Activated naive CD4-positive, alpha-beta T cell treated with anti-CD3 and anti-CD28 coated beads, Interleukin-2, amount 50 U/mL, for 24 hours (primary cell): ENCODE results near the gene CDCA5.
"Not testable (repeated sequence)": the region's sequence is repeated elsewhere in the genome, so short reads cannot be mapped to it uniquely, and the experiment has no call there.

Source experiments
- H3K27ac Mint-ChIP-seq: one replicate; pipeline ENCODE4 v1.8.0; 2021; ENCODE audit warnings: mild to moderate bottlenecking, mixed read lengths
- H3K27me3 Mint-ChIP-seq: one replicate; pipeline ENCODE4 v1.8.0; 2021; ENCODE audit warnings: mixed read lengths
- H3K36me3 Mint-ChIP-seq: one replicate; pipeline ENCODE4 v1.8.0; 2021; ENCODE audit warnings: mixed read lengths
- H3K4me1 Mint-ChIP-seq: one replicate; pipeline ENCODE4 v1.8.0; 2021; ENCODE audit warnings: mixed read lengths
- H3K4me3 Mint-ChIP-seq: one replicate; pipeline ENCODE4 v1.8.0; 2021; ENCODE audit warnings: mild to moderate bottlenecking, mixed read lengths
- H3K9me3 Mint-ChIP-seq: one replicate; pipeline ENCODE4 v1.8.0; 2021; ENCODE audit warnings: mixed read lengths

The CDCA5 gene

DNA sequence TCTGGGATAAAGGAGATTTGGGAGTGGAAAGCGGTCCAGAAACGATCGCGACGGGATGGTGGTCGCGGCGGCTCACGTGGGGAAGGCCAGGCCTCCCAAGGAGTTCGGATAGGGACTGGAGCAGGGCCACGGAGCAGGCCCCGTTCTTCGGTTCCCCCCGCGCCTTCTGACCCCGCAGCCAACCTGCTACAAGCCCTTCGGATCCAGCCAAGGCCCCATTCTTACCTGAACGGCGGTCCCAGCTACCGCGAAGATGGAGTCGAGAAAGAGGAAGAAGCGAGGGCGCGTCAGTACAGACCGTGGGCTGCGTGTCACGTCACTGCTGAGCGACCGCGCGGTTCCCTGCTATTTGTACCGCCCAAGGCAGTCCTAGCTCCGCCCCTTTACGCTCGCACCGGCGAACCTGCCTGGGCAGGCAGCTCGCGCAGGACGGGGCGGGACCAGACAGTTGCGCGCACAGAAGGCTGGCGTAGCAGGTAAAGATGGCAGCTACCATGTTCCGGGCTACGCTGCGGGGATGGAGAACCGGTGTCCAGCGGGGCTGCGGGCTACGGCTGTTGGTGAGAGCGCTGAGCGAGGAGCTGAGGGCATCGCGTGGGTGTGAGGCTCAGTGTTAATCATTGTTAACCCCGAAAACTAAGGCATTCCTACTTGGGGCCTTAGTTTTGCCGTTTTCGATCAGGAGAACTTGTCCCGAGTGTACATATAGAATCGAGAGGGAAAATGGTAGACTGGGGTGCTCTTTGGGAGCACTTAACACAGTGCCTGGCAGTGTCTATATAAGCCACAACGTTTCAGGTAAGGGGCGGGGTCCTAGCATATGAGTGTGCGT lies 38.2 kb upstream of the CDCA5 start, which contains the start of the genes FAU and MRPL49:
Gene FAU, minus strand, starts transcription at position 270 of the 832 bp plus-strand sequence. CDS start 321 bp downstream, outside the sequence.
Gene MRPL49, plus strand, starts transcription at position 457 of the 832 bp plus-strand sequence. Its CDS starts 26 bp downstream, at position 483.
- peaks cover 51% of the 10 kb centered on the region for H3K4me1 Mint-ChIP-seq
- H3K9me3 Mint-ChIP-seq: no peaks in the 10 kb centered on the region
- no peaks in the 10 kb centered on the region for H3K27me3 Mint-ChIP-seq
- H3K27ac Mint-ChIP-seq: peak within 1 kb of the TSS; percentile 99
- H3K4me3 Mint-ChIP-seq: peak within 1 kb of the TSS; percentile 100
- peaks cover 28% of the 10 kb centered on the region for H3K36me3 Mint-ChIP-seq

DNA sequence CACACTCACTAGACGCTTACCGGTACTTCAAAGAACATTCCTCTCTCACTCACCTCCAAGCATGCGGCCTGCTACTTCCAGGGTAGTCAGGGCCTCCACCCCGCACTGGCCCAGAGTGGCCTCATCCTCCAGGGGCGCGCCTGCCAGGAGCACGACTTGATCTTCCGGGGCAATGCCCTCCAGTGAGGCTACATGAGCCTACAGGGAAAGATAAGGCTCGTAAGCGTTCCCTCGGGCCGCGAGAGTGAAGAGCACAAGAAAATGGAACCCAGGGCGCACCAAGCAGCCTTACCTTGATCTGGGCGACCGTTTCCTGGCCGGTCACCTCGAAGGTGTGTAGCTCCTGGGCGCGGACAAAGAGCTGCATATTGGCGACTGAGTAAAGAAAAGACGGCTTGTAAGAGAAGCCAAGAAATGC lies 37.6 kb upstream of the CDCA5 start:
- Mint-ChIP-seq H3K4me1 (peaks cover 51% of the 10 kb centered on the region), H3K4me3 (peak overlapping the region; percentile 100), H3K27me3 (no peaks in the 10 kb centered on the region), H3K27ac (peak overlapping the region; percentile 99), H3K9me3 (no peaks in the 10 kb centered on the region), H3K36me3 (peaks cover 27% of the 10 kb centered on the region)

DNA sequence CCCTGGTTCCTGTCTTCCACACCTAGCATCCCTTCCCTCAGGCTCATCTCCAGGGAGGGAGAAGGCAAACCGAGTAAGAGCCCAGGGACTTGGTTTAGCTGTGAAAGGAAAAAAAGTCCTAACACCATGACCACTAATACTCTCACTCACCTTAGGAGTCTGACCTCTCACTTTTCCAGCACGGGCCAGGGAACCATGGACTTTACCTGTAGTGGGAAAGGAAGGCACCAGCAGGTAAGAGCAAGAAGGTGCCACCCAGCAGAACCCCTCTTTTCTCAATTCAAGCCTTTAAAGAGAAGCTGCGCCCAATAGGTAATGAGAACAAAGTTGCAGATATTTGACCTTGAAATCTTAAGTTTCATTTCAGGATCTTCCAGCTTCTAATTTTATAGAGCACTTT lies 37.0 kb upstream of the CDCA5 start:
- Mint-ChIP-seq H3K4me1 (peaks cover 53% of the 10 kb centered on the region), H3K36me3 (peaks cover 27% of the 10 kb centered on the region)

DNA sequence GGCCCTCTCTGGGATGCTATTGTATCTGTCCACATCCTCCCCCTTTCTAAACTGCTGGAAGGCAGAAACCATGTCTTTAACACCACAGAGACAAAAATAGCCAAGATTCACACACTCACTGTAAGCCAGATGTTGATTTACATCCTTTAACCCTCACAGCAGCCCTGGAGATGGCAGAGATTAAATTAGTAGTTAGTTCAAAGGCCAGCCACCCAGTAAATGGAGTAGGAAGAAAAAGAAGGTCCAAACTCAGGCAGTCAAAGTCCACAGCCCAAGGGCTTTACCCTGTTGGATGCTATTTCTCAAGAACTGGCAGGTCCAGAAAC lies 35.8 kb upstream of the CDCA5 start:
- Mint-ChIP-seq H3K27ac (peak overlapping the region; percentile 62), H3K36me3 (peaks cover 27% of the 10 kb centered on the region), H3K4me1 (peaks cover 59% of the 10 kb centered on the region), H3K9me3 (no peaks in the 10 kb centered on the region), H3K4me3 (peak overlapping the region; percentile 100), H3K27me3 (no peaks in the 10 kb centered on the region)

More for the DNA sequence above, 37.0 kb upstream of the CDCA5 start:
- peak overlapping the region; percentile 99 for H3K27ac Mint-ChIP-seq
- no peaks in the 10 kb centered on the region for H3K27me3 Mint-ChIP-seq
- H3K9me3 Mint-ChIP-seq: no peaks in the 10 kb centered on the region
- peak overlapping the region; percentile 100 for H3K4me3 Mint-ChIP-seq

DNA sequence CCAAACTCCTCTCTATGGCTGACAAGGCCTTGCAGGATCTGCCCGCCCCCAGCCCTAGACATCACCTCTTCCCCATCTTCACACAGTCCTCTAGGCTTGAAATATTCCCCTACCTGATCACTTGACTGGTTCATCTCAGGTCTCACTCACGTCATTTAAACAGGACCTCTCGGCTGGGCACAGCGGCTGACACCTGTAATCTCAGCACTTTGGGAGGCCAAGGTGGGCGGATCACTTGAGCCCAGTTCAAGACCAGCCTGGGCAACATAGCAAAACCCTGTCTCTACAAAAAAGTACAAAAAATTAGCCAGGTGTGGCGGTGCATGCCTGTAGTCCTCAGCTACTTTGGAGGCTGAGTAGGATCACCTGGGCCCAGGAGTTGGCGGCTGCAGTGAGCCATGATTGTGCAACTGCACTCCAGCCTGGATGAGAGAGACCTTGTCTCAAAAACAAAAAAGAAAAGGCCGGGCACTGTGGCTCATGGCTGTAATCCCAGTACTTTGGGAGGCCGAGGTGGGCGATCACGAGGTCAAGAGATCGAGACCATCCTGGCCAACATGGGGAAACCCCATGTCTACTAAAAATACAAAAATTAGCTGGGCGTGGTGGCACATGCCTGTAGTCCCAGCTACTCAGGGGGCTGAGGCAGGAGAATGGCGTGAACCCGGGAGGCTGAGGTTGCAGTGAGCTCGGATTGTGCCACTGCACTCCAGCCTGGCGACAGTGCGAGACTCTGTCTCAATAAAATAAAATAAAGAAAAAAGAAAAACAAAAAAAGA lies 35.2 kb upstream of the CDCA5 start:
- H3K36me3 Mint-ChIP-seq: peaks cover 27% of the 10 kb centered on the region
- H3K9me3 Mint-ChIP-seq, H3K27me3 Mint-ChIP-seq: not testable (repeated sequence)
- peak overlapping the region; percentile 89 for H3K27ac Mint-ChIP-seq
- peak overlapping the region; percentile 100 for H3K4me3 Mint-ChIP-seq
- H3K4me1 Mint-ChIP-seq: peaks cover 58% of the 10 kb centered on the region

DNA sequence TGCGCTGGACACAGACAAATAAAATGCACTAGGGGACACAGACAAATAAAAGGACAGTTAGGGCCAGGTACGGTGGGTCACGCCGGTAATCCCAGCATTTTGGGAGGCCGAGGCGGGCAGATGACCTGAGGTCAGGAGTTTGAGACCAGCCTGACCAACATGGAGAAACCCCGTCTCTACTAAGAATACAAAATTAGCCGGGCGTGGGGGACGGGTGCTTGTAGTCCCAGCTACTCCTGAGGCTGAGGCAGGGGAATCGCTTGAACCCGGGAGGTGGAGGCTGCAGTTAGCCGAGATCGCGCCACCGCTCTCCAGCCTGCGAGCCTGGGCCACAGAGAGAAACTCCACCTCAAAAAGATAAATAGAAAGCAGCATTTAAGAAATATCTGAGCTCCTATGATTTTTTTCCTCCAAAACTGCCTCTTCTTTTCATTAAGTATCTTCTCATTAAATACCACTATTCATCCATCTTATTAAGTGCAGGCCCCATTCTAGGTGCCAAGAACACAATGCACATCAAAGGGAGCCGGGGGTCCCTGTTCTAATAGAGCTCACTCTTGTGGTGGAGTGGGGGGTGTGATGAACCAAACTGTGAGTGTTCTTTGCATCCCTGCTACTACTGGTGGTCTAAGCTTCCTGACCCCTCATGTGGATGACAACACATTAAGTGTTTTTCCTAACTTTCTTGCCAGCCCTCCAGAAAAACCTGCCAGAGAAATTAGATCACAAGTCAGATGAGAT lies 34.4 kb upstream of the CDCA5 start:
- Mint-ChIP-seq H3K4me3 (peak overlapping the region; percentile 91), H3K27ac (peak overlapping the region; percentile 90), H3K27me3 (no peaks in the 10 kb centered on the region), H3K36me3 (peaks cover 28% of the 10 kb centered on the region), H3K9me3 (no peaks in the 10 kb centered on the region), H3K4me1 (peaks cover 63% of the 10 kb centered on the region)

DNA sequence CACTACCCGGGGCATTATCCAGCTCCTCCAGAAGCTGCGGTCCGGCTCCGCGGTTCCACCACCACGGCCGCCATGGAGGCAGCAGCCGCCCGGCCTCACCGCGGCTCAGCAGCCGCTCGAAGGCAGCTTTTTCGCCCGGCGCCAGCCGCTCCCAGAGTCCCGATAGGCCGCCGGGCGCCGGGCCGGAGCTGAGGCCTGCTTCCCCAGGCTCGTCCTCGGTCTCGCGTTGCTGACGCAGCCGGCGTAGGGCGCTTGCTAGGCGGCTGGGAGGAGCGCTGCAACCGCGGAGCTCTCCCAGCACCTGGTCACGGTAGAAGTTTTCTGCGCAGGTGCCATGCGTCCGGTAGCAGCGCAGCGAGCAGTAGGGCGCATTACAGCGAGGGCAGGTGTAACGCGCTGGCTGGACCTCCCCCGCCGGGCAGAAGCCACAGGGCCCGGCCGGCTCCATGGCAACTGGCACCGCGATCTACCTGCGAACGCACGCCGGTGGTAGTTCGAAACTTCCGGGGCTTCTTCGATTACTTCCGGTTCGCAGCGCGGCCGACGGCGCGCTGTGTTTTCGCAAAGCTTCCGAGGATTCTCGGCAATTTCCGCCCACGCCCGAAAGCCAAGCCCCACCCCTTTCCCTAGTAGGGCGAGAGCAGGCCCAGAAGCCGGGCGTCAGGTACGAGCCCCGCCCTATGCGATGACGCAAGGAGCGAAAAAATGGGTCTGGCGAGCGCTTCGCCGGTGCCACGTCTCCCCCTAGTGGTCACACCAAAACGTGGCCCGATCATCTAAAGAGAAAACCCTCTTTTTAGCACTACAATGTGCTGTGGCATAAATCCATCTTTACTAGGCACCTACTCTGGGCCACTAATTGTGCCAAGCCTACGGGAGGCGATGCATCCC lies 33.6 kb upstream of the CDCA5 start, which contains the start of gene ZNHIT2:
Gene ZNHIT2, minus strand, starts transcription at position 496 of the 891 bp plus-strand sequence. Its CDS starts 48 bp downstream, at position 448.
- H3K9me3 Mint-ChIP-seq: no peaks in the 10 kb centered on the region
- H3K27ac Mint-ChIP-seq: peak within 1 kb of the TSS; percentile 96
- no peaks in the 10 kb centered on the region for H3K27me3 Mint-ChIP-seq
- peak within 1 kb of the TSS; percentile 91 for H3K4me3 Mint-ChIP-seq
- H3K4me1 Mint-ChIP-seq: peaks cover 60% of the 10 kb centered on the region
- peaks cover 27% of the 10 kb centered on the region for H3K36me3 Mint-ChIP-seq

DNA sequence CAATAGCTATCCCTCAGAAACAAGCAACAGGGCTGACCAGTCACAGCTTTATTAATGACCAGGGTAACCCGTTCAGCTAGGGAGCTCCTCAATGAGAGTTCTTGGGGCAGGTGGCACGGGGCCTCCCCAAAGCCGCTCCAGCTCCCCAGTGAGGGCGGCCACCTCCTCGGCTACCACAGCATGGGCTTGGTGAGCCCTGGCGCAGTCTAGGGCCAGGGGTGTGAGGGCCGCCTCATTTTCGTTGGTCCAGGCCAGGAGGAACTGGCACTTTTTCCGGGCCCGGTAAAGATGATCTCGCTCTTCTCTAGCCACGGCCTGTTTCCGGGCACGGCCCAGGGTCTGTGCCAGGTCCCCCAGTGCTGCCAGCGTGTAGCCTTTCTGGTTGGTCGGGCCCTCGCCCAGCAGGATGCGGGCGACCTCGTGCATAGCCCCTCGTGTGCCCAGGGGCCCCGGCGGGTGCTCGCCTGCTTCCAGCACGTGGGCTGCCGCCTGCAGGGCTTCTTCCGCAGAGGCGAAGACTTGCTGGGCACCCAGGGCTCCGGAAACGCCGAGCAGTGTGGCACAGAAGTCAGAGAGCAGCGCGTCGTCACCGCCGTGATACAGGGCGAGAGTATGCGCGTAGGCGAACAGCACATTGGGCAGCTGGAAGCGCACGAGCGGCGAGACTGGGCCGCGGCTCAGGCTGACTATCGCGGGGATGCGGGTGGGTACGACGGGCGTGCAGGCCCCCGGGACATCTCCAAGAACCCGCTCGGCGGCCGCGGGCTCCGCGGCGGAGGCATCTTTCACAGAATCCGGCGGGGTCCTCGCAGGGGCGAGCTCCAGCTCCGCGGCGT lies 32.7 kb upstream of the CDCA5 start:
- Mint-ChIP-seq H3K4me1 (peaks cover 57% of the 10 kb centered on the region), H3K27ac (peak overlapping the region; percentile 96), H3K4me3 (peak overlapping the region; percentile 91), H3K36me3 (peaks cover 20% of the 10 kb centered on the region), H3K9me3 (no peaks in the 10 kb centered on the region), H3K27me3 (no peaks in the 10 kb centered on the region)

DNA sequence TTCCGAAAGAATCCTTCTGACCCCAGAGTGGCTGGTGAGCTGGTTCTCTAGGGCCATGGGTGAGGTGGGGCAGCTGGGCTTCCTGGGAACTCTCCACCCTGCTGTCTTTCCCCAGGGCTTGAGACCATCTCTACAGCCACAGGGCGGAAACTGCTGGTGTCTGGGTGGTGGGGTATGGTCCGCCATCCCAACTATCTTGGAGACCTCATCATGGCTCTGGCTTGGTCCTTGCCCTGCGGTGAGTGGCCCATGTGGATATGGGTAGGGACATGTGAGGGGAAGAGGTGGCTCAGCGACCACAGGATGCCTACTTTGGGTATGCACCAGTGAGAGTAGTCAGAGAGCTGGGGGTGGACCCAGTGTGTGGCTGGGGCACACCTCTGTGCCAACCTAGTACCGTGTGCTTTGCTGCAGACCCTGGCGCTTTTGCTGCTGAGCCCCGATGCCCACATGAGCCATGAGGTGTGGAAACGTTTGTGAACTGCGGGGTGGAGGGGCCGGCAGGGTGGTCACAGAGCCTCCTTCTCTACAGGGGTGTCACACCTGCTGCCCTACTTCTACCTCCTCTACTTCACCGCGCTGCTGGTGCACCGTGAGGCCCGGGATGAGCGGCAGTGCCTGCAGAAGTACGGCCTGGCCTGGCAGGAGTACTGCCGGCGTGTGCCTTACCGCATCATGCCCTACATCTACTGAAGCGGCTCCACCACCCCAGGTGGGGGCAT lies 31.7 kb upstream of the CDCA5 start:
- peak overlapping the region; percentile 91 for H3K4me3 Mint-ChIP-seq
- no peaks in the 10 kb centered on the region for H3K27me3 Mint-ChIP-seq
- peaks cover 14% of the 10 kb centered on the region for H3K36me3 Mint-ChIP-seq
- peak overlapping the region; percentile 96 for H3K27ac Mint-ChIP-seq
- H3K4me1 Mint-ChIP-seq: peaks cover 61% of the 10 kb centered on the region
- H3K9me3 Mint-ChIP-seq: no peaks in the 10 kb centered on the region

DNA sequence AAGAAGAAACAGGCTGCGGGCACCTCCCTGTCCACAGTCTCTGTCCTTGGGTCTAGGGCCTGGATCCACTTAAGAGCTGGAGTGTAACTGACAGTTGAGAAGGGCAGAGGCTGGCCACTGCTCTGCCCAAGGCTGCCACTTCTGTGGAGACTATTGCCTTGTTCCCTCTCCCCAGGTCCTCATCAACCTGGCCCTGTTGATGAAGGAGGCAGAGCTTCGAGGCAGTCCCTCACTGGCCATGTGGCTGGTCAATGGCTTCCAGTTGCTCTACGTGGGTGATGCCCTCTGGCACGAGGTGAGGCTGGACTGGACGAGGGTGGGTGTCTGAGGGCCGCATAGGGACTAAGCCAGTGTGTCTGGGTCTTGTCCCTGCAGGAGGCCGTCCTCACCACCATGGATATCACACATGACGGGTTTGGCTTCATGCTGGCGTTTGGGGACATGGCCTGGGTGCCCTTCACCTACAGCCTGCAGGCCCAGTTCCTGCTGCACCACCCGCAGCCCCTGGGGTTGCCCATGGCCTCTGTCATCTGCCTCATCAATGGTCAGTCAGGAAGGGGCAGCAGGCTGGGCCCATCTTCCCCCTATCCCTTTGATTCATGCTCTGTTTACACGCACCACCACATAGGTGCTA lies 30.8 kb upstream of the CDCA5 start:
- peak overlapping the region; percentile 49 for H3K4me3 Mint-ChIP-seq
- peak overlapping the region; percentile 55 for H3K27ac Mint-ChIP-seq
- peaks cover 12% of the 10 kb centered on the region for H3K36me3 Mint-ChIP-seq
- no peaks in the 10 kb centered on the region for H3K9me3 Mint-ChIP-seq
- no peaks in the 10 kb centered on the region for H3K27me3 Mint-ChIP-seq
- peaks cover 58% of the 10 kb centered on the region for H3K4me1 Mint-ChIP-seq

DNA sequence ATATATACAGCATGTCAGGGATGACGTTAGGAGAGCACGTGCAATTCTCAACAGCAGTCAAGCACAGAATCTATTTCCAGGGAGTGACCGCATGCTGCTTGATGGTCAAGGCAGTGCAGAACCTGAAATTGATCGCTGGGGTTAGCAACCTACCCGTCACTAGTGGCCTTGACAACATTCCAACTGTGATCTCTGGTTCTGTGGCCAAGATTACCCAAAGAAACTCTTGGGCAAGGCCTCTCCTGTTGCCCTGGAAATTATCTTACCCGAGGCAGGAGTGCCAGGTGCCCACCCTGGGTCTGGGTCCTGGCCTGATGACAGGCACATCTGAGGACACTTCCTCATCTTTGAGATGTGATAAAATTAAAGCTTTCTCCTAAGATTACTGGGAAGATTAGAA lies 30.0 kb upstream of the CDCA5 start:
- Mint-ChIP-seq H3K36me3 (peaks cover 12% of the 10 kb centered on the region), H3K4me1 (peaks cover 54% of the 10 kb centered on the region), H3K9me3 (no peaks in the 10 kb centered on the region), H3K27me3 (no peaks in the 10 kb centered on the region), H3K27ac (peak overlapping the region; percentile 55), H3K4me3 (peak overlapping the region; percentile 87)

DNA sequence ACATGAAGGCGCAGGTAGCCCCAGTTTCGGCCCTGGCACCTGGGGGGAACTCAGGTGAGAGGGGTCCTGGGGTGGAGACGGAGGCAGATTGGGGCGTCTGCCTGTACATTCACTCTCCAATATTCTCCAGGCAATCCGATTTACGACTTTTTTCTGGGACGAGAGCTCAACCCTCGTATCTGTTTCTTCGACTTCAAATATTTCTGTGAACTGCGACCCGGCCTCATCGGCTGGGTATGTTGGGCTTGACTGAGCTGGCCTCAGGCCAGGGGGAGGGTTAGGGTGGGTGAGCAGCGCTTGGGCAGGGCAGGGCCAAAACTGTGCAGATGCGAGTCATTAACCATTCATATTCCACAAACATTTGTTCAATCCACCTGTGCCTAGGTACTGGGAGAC lies 29.5 kb upstream of the CDCA5 start:
- Mint-ChIP-seq H3K36me3 (peaks cover 7% of the 10 kb centered on the region), H3K4me1 (peaks cover 49% of the 10 kb centered on the region), H3K9me3 (no peaks in the 10 kb centered on the region), H3K27ac (peak overlapping the region; percentile 84), H3K27me3 (no peaks in the 10 kb centered on the region), H3K4me3 (peak overlapping the region; percentile 87)
